K562 (cell line): ENCODE results near the gene DNAJB4. TPM values are rescaled to one million over a fixed set of nuclear protein-coding genes. Genes with fewer than 3 reads are reported as not detected.

ENCODE experiments used
- ATF6 ChIP-seq: sonication (generic); formaldehyde crosslinking; IDR thresholded peaks from 2 replicates; pipeline ENCODE4 v1.4.0; 2020; ENCODE audit warnings: mild to moderate bottlenecking, missing genetic modification reagents
- BMI1 ChIP-seq: fragments of 150-350 bp; IDR thresholded peaks from 2 replicates; pipeline ENCODE4 v1.6.1; 2014; ENCODE audit warnings: low read length
- BRD4 ChIP-seq: fragments of 200-600 bp; sonication (generic); IDR thresholded peaks from 2 replicates; pipeline ENCODE4 v1.6.1; 2017; ENCODE audit warnings: inconsistent platforms
- BRF2 ChIP-seq: IDR thresholded peaks from 3 replicates; pipeline ENCODE4 v1.6.1; 2011; ENCODE audit warnings: borderline replicate concordance, mild to moderate bottlenecking; ENCODE audit not compliant: insufficient read length, insufficient read depth
- CC2D1A ChIP-seq: fragments of 450-650 bp; IDR thresholded peaks from 2 replicates; pipeline ENCODE4 v1.6.1; 2017; ENCODE audit warnings: mild to moderate bottlenecking
- CHD4 ChIP-seq: fragments of 200-600 bp; sonication (generic); IDR thresholded peaks from 3 replicates; pipeline ENCODE4 v1.6.1; 2012; ENCODE audit warnings: low read depth, mild to moderate bottlenecking, mixed read lengths, low read length, inconsistent platforms; ENCODE audit not compliant: insufficient read depth, insufficient replicate concordance, poor library complexity, severe bottlenecking
- HNRNPUL1 ChIP-seq: fragments of 200-400 bp; formaldehyde crosslinking; IDR thresholded peaks from 2 replicates; pipeline ENCODE4 v1.6.1; 2017; ENCODE audit warnings: low read length
- JUN ChIP-seq, 2 experiments: sonication (generic) in 1 of 2; formaldehyde crosslinking in 1 of 2; IDR thresholded peaks; 2 replicates each; pipeline versions ENCODE4 v1.6.1 to v1.8.0; 2012 to 2022; ENCODE audit warnings: borderline replicate concordance in 2 of 2, mild to moderate bottlenecking in 2 of 2, improper control_type of control experiment in 1 of 2, low read depth in 1 of 2, low read length in 1 of 2, missing genetic modification reagents in 1 of 2
- KAT7 ChIP-seq: sonication (generic); formaldehyde crosslinking; IDR thresholded peaks from 2 replicates; pipeline ENCODE4 v1.8.0; 2022; ENCODE audit warnings: missing genetic modification reagents, mild to moderate bottlenecking, borderline replicate concordance
- KDM1A ChIP-seq, 2 experiments: fragments of 450-650 bp; IDR thresholded peaks; 2 replicates each; pipeline ENCODE4 v1.6.1; 2016; ENCODE audit warnings: mild to moderate bottlenecking in 2 of 2
- KLF6 ChIP-seq: fragments of 250-450 bp; sonication (Bioruptor Pico); IDR thresholded peaks from 2 replicates; pipeline ENCODE4 v1.4.0; 2020; ENCODE audit warnings: mild to moderate bottlenecking, moderate library complexity, borderline replicate concordance
- MTA1 ChIP-seq: fragments of 450-650 bp; IDR thresholded peaks from 2 replicates; pipeline ENCODE4 v1.6.1; 2017; ENCODE audit warnings: borderline replicate concordance
- NFIX ChIP-seq: fragments of 250-450 bp; sonication (Bioruptor Pico); IDR thresholded peaks from 2 replicates; pipeline ENCODE4 v1.4.0; 2020; ENCODE audit warnings: low read depth, mild to moderate bottlenecking, moderate library complexity
- PKNOX1 ChIP-seq: fragments of 450-650 bp; IDR thresholded peaks from 2 replicates; pipeline ENCODE4 v1.6.1; 2016
- POLR2A ChIP-seq: fragments of 450-650 bp; conservative IDR thresholded peaks from 2 replicates; pipeline ENCODE4 v1.6.1; 2016
- RBM39 ChIP-seq: fragments of 200-400 bp; formaldehyde crosslinking; optimal IDR thresholded peaks from 2 replicates; pipeline ENCODE3; 2018; ENCODE audit warnings: low read depth, low read length
- SIX5 ChIP-seq, 2 experiments: IDR thresholded peaks; 2 replicates each; pipeline ENCODE4 v1.6.1; 2011; ENCODE audit warnings: low read length in 2 of 2, borderline replicate concordance in 1 of 2, low read depth in 1 of 2, mild to moderate bottlenecking in 1 of 2, moderate library complexity in 1 of 2; ENCODE audit not compliant: insufficient read depth in 1 of 2
- SUPT5H ChIP-seq: fragments of 450-650 bp; IDR thresholded peaks from 2 replicates; pipeline ENCODE4 v1.6.1; 2016
- TEAD2 ChIP-seq: fragments of 450-650 bp; IDR thresholded peaks from 2 replicates; pipeline ENCODE4 v1.6.1; 2016; ENCODE audit warnings: missing genetic modification characterization, control low read depth, missing compliant biosample characterization
- ZEB2 ChIP-seq: fragments of 450-650 bp; IDR thresholded peaks from 2 replicates; pipeline ENCODE4 v1.6.1; 2016
- ZNF134 ChIP-seq: fragments of 250-450 bp; sonication (Bioruptor Pico); conservative IDR thresholded peaks from 2 replicates; pipeline ENCODE4 v1.4.0; 2020
- ZNF212 ChIP-seq: fragments of 450-650 bp; formaldehyde crosslinking; IDR thresholded peaks from 2 replicates; pipeline ENCODE4 v1.4.0; 2020; ENCODE audit warnings: mild to moderate bottlenecking
- ZNF217 ChIP-seq: sonication (generic); formaldehyde crosslinking; IDR thresholded peaks from 2 replicates; pipeline ENCODE4 v1.8.0; 2022; ENCODE audit warnings: mild to moderate bottlenecking, missing genetic modification reagents
- ZNF695 ChIP-seq: fragments of 450-650 bp; formaldehyde crosslinking; IDR thresholded peaks from 2 replicates; pipeline ENCODE4 v1.4.0; 2020; ENCODE audit warnings: mild to moderate bottlenecking, moderate library complexity
- ZNF707 ChIP-seq: fragments of 250-450 bp; sonication (Bioruptor Pico); conservative IDR thresholded peaks from 2 replicates; pipeline ENCODE4 v1.8.0; 2022; ENCODE audit warnings: inconsistent platforms, mild to moderate bottlenecking, moderate library complexity
- polyA plus RNA-seq, 8 experiments: library from polyadenylated mRNA; depleted of rRNA in 4 of 8; stranded (reverse) in 5 of 8; unstranded in 3 of 8; fragments of >200 nt; fragmentation: Nextera tagmentation in 2 of 8; fragmentation: Illumina TruSeq in 1 of 8; extraction: Ambion mirVana in 2 of 8; extraction: Trizol in 1 of 8; gene quantifications; 2 replicates each; pipeline versions ENCODE4 v1.2.1 to v1.2.3, GENCODE V29; 2011 to 2014; ENCODE audit warnings: inconsistent platforms in 1 of 8, missing spikeins in 1 of 8
- total RNA-seq, 7 experiments: library from RNA; depleted of rRNA in 6 of 7; stranded (reverse); fragments of >200 nt in 6 of 7; fragmentation: Illumina TruSeq in 2 of 7; extraction: Trizol in 2 of 7; gene quantifications; 2 replicates each; pipeline versions ENCODE4 v1.2.1 to v1.2.3, GENCODE V29; 2011 to 2021; ENCODE audit warnings: low replicate concordance in 1 of 7
- TF ChIP-seq, protein P1 (sequence below): sonication (generic); IDR thresholded peaks from 2 replicates; pipeline ENCODE4 v1.6.1; 2016

Gene DNAJB4
- total and polyA plus RNA-seq, 9 of the 15 experiments (the other 6 are each of a cell fraction or from before 2014, with no cell fraction given), result 8.5 to 27.7 (median 19.8) TPM

DNA sequence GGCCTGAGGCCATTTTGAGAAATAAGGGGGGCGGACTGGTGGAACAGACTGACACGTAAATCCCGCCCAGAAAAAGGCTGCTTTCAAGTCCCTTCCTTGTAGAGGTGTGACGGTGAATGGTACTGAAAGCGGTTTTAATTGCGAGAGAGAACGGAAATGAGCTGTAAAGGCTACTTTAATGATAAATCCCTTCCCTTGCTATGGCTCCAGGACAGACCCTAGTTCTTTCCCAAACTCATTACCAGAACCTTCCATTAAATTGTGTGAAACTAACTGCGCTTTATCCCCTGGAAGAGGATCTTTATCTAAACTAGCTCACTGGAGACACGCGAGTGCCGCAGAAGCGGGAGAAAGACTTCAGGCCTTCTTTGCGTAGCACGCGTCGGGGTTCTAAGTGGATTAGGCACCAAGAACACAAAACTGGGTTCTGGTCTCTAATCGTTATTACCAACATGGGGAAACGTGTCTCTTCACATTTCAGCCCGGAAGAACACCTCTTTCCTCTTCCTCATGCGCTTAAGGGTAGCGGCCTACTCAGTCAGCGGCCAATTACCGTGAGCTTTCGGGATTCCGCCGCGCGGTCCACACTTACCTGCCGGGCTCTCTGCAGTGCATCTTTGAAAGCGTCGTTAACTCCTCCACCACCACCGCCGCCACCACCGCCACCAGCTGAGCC lies 26.3 kb upstream of the DNAJB4 start (continued):
- no peak for TF ChIP-seq BRF2
- no peak for TF ChIP-seq ZNF212 (CRISPR knock-in tag)
- TF ChIP-seq PKNOX1, result peak; percentile 76
- peak; percentile 9; the same call in 1 of the 2 replicates for TF ChIP-seq KAT7 (CRISPR knock-in tag)
- peak; percentile 91 for TF ChIP-seq BRD4
- TF ChIP-seq CHD4, result no peak
- TF ChIP-seq HNRNPUL1, result no peak
- no peak for TF ChIP-seq BMI1
- TF ChIP-seq TEAD2 (tag), result no peak
- TF ChIP-seq SIX5 (IDR thresholded peaks at IDR 0.05; ENCODE audit: borderline replicate concordance in 1 of 2, insufficient read depth in 1 of 2, low read depth in 1 of 2, low read length in 2 of 2), result no peak
- TF ChIP-seq, protein P1, sequence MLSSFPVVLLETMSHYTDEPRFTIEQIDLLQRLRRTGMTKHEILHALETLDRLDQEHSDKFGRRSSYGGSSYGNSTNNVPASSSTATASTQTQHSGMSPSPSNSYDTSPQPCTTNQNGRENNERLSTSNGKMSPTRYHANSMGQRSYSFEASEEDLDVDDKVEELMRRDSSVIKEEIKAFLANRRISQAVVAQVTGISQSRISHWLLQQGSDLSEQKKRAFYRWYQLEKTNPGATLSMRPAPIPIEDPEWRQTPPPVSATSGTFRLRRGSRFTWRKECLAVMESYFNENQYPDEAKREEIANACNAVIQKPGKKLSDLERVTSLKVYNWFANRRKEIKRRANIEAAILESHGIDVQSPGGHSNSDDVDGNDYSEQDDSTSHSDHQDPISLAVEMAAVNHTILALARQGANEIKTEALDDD, result peak; percentile 39
- no peak for TF ChIP-seq NFIX (CRISPR knock-in tag)
- TF ChIP-seq ZEB2, result no peak
- no peak for TF ChIP-seq CC2D1A
- TF ChIP-seq JUN (IDR thresholded peaks at IDR 0.05; ENCODE audit: borderline replicate concordance, low read depth, low read length), result no peak
- 0 out of 2 replicates have a peak, but pooled peaks have one; percentile 34 for TF ChIP-seq JUN (CRISPR knock-in tag; IDR thresholded peaks at IDR 0.05; ENCODE audit: borderline replicate concordance)
- 0 out of 2 replicates have a peak, but pooled peaks have one; percentile 10 for TF ChIP-seq ATF6 (CRISPR knock-in tag)
- no peak; the same call in 1 of the 2 replicates for TF ChIP-seq SUPT5H
- no peak for TF ChIP-seq KDM1A (IDR thresholded peaks at IDR 0.05)
- no peak for TF ChIP-seq KLF6 (CRISPR knock-in tag)
- no peak for TF ChIP-seq ZNF707 (CRISPR knock-in tag)
- TF ChIP-seq ZNF217 (CRISPR knock-in tag), result no peak
- TF ChIP-seq ZNF695 (CRISPR knock-in tag), result no peak
- TF ChIP-seq POLR2A, result peak; percentile 32
- no peak for TF ChIP-seq MTA1
- TF ChIP-seq RBM39, result no peak
- peak; percentile 30; the same call in 1 of the 2 replicates for TF ChIP-seq ZNF134
